ENCODE data around the gene IL17RE. TPM values are rescaled to one million over a fixed set of nuclear protein-coding genes. Genes with fewer than 3 reads are reported as not detected.

Gene IL17RE
- total and polyA plus RNA-seq, 2 of the 13 experiments (the other 11 are each of a cell fraction or from before 2014, with no cell fraction given): 14.5 to 24.1 TPM

DNA sequence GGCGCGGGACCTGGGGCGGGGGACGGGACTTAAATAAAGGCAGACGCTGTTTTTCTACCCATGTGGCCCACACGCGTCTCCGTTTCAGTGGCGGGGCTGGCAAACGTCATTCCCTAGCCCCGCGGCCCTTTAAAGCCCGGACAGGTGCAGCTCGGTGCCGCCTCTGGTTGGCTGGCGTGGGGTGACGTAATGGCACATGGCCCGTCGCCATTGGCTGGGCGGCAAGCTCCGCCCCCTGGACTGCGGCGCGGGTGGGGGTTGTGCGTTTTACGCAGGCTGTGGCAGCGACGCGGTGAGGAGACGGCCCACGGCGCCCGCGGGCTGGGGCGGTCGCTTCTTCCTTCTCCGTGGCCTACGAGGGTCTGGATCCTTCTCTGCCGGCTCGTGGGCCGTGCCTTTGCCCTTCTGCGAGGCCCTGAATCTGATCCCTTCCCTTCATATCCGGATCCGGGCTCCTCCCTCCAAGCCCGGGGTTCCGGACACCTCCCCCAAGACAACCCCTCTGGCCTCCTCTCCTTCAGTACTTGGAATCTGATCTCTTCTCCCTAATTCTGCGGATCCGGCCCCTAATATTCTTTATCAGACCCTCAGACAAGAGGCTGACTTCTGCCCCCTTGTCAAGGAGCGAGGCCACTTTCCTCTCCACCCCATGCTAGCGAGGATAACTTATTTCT, 31.1 kb downstream of the IL17RE start, which contains the start of gene CRELD1 (continued):
- no peak for TF ChIP-seq ARNT2 (CRISPR knock-in tag; IDR thresholded peaks at IDR 0.05; ENCODE audit: low read depth)
- TF ChIP-seq CEBPB (IDR thresholded peaks at IDR 0.05; ENCODE audit: borderline replicate concordance, low read depth, low read length): peak; percentile 76; the same call in 1 of the 2 replicates
- no peak for TF ChIP-seq ZSCAN22 (CRISPR knock-in tag; IDR thresholded peaks at IDR 0.05)
- TF ChIP-seq ELF4 (CRISPR knock-in tag; IDR thresholded peaks at IDR 0.05; ENCODE audit: borderline replicate concordance): no peak
- peak; percentile 72 for TF ChIP-seq GABPB1 (CRISPR knock-in tag; IDR thresholded peaks at IDR 0.05)
- no peak for TF ChIP-seq ZSCAN25 (CRISPR knock-in tag; IDR thresholded peaks at IDR 0.05)
- 0 out of 2 replicates have a peak, but pooled peaks have one; percentile 61 for TF ChIP-seq ZNF678 (CRISPR knock-in tag; IDR thresholded peaks at IDR 0.05)
- TF ChIP-seq TRIM22 (IDR thresholded peaks at IDR 0.05): no peak
- TF ChIP-seq ZFYVE20 (CRISPR knock-in tag; IDR thresholded peaks at IDR 0.05; ENCODE audit: borderline replicate concordance, low read depth): 0 out of 2 replicates have a peak, but pooled peaks have one; percentile 39
- no peak for TF ChIP-seq GRHL1 (CRISPR knock-in tag; conservative IDR thresholded peaks at IDR 0.05)
- TF ChIP-seq HDAC6 (IDR thresholded peaks at IDR 0.05; ENCODE audit: low read depth, low read length): no peak
- TF ChIP-seq ARNT (IDR thresholded peaks at IDR 0.05): no peak
- TF ChIP-seq RBM22 (optimal IDR thresholded peaks at IDR 0.05; ENCODE audit: low read length): no peak
- TF ChIP-seq MATR3 (CRISPR knock-in tag; IDR thresholded peaks at IDR 0.05): no peak
- peak; percentile 18; the same call in 1 of the 2 replicates for TF ChIP-seq IKZF5 (CRISPR knock-in tag; IDR thresholded peaks at IDR 0.05)
- TF ChIP-seq HNRNPL (IDR thresholded peaks at IDR 0.05; ENCODE audit: low read depth, low read length): 0 out of 2 replicates have a peak, but pooled peaks have one; percentile 39
- TF ChIP-seq ATRX (CRISPR knock-in tag; IDR thresholded peaks at IDR 0.05; ENCODE audit: borderline replicate concordance): no peak
- TF ChIP-seq AHR (CRISPR knock-in tag; IDR thresholded peaks at IDR 0.05): no peak
- TF ChIP-seq TFDP2 (CRISPR knock-in tag; IDR thresholded peaks at IDR 0.05): peak; percentile 89
- no peak for TF ChIP-seq ZBTB7B (CRISPR knock-in tag; IDR thresholded peaks at IDR 0.05)
- no peak for TF ChIP-seq TCF7L2 (IDR thresholded peaks at IDR 0.05; ENCODE audit: low read depth, low read length)
- 0 out of 2 replicates have a peak, but pooled peaks have one; percentile 10 for TF ChIP-seq ZNF652 (CRISPR knock-in tag; IDR thresholded peaks at IDR 0.05; ENCODE audit: borderline replicate concordance, low read depth)
- TF ChIP-seq, protein P1, sequence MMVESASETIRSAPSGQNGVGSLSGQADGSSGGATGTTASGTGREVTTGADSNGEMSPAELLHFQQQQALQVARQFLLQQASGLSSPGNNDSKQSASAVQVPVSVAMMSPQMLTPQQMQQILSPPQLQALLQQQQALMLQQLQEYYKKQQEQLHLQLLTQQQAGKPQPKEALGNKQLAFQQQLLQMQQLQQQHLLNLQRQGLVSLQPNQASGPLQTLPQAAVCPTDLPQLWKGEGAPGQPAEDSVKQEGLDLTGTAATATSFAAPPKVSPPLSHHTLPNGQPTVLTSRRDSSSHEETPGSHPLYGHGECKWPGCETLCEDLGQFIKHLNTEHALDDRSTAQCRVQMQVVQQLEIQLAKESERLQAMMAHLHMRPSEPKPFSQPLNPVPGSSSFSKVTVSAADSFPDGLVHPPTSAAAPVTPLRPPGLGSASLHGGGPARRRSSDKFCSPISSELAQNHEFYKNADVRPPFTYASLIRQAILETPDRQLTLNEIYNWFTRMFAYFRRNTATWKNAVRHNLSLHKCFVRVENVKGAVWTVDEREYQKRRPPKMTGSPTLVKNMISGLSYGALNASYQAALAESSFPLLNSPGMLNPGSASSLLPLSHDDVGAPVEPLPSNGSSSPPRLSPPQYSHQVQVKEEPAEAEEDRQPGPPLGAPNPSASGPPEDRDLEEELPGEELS (CRISPR knock-in tag; IDR thresholded peaks at IDR 0.05): peak; percentile 37; the same call in 1 of the 2 replicates

Data from HepG2 (cell line).